B cell (primary cell): Measurements from ENCODE around the gene HMSD. TPM values are rescaled to one million over a fixed set of nuclear protein-coding genes. Genes with fewer than 3 reads are reported as not detected.

Experiments
- ATAC-seq: fragments of 200-7000 bp; cut with Tn5 transposase; one replicate; pipeline ENCODE4 v1.10.0; 2021; ENCODE audit warnings: low read depth, mild to moderate bottlenecking, moderate number of reproducible peaks, moderate library complexity
- CTCF ChIA-PET: fragments of 350-600 bp; sonication (Branson Sonifier 250); formaldehyde crosslinking; loops from one replicate; lab custom pipeline; 2021; ENCODE audit warnings: antibody characterized with exemption, inconsistent platforms; lab: Charles Lee
- POLR2A ChIA-PET: fragments of 350-600 bp; sonication (Branson Sonifier 250); formaldehyde crosslinking; loops from one replicate; lab custom pipeline; 2021; ENCODE audit warnings: antibody characterized with exemption; lab: Charles Lee
- DNase-seq: peaks from one replicate; pipeline ENCODE4 v3.0.0; 2013
- H2AFZ ChIP-seq: 2 replicates; pipeline ENCODE4 v1.6.1; 2012; ENCODE audit warnings: mild to moderate bottlenecking, low read depth, low read length; ENCODE audit not compliant: insufficient read depth, poor library complexity, severe bottlenecking
- H3K27ac ChIP-seq, 2 donors: 1 replicate in 1 of 2; 2 replicates in 1 of 2; pipeline ENCODE4 v1.5.1; 2012 to 2013; ENCODE audit warnings: low read length in 2 of 2, mild to moderate bottlenecking in 2 of 2, moderate library complexity in 1 of 2
- H3K27me3 ChIP-seq, 4 experiments: fragments of 200-600 bp in 1 of 4; sonication (generic) in 1 of 4; replicated peaks in 1 of 4; 1 replicate in 2 of 4; 2 replicates in 2 of 4; pipeline versions ENCODE4 v1.6.1 to v1.7.0; 2013 to 2016; ENCODE audit warnings: low read length in 3 of 4, mild to moderate bottlenecking in 2 of 4, mixed read lengths in 1 of 4, moderate library complexity in 1 of 4; ENCODE audit not compliant: insufficient read depth in 4 of 4, control insufficient read depth in 3 of 4; ENCODE audit errors: control extremely low read depth in 1 of 4
- H3K36me3 ChIP-seq, 2 experiments: replicated peaks in 1 of 2; 1 replicate in 1 of 2; 2 replicates in 1 of 2; pipeline versions ENCODE4 v1.6.1 to v1.7.1; 2013; ENCODE audit warnings: low read length in 1 of 2; ENCODE audit not compliant: insufficient read depth in 2 of 2, control insufficient read depth in 1 of 2; ENCODE audit errors: control extremely low read depth in 1 of 2, extremely low read depth in 1 of 2
- H3K4me1 ChIP-seq, 2 donors: fragments of 200-600 bp in 1 of 2; sonication (generic) in 1 of 2; 1 replicate in 1 of 2; 2 replicates in 1 of 2; pipeline versions ENCODE4 v1.5.1 to v1.6.1; 2013 to 2017; ENCODE audit warnings: low read length in 2 of 2; ENCODE audit not compliant: control insufficient read depth in 2 of 2, insufficient read depth in 2 of 2
- H3K4me2 ChIP-seq: replicated peaks from 2 replicates; pipeline ENCODE3; 2012; ENCODE audit warnings: mild to moderate bottlenecking, low read depth, low read length; ENCODE audit not compliant: poor library complexity, severe bottlenecking
- H3K4me3 ChIP-seq, 5 experiments: fragments of 200-600 bp in 1 of 5; sonication (generic) in 1 of 5; 1 replicate in 3 of 5; 2 replicates in 2 of 5; pipeline versions ENCODE4 v1.5.1 to v1.7.0; 2011 to 2016; ENCODE audit warnings: low read length in 4 of 5, mild to moderate bottlenecking in 4 of 5, low read depth in 2 of 5, control low read depth in 1 of 5, moderate library complexity in 1 of 5; ENCODE audit not compliant: insufficient read depth in 1 of 5; ENCODE audit errors: control extremely low read depth in 1 of 5, extremely low read depth in 1 of 5
- H3K79me2 ChIP-seq: fragments of 200-600 bp; sonication (generic); one replicate; pipeline ENCODE4 v1.6.0; 2016; ENCODE audit warnings: low read length; ENCODE audit not compliant: control insufficient read depth, insufficient read depth
- H3K9ac ChIP-seq: fragments of 200-600 bp; sonication (generic); 2 replicates; pipeline ENCODE4 v1.6.1; 2017; ENCODE audit warnings: mild to moderate bottlenecking, low read length, moderate library complexity
- H3K9me3 ChIP-seq, 3 donors: one replicate each; pipeline versions ENCODE4 v1.6.1 to v1.7.1; 2013; ENCODE audit warnings: low read length in 2 of 3; ENCODE audit not compliant: control insufficient read depth in 2 of 3, insufficient read depth in 1 of 3; ENCODE audit errors: control extremely low read depth in 1 of 3
- H4K20me1 ChIP-seq: 2 replicates; pipeline ENCODE4 v1.6.0; 2012; ENCODE audit warnings: mild to moderate bottlenecking, low read length; ENCODE audit not compliant: insufficient read depth, control insufficient read depth, poor library complexity, severe bottlenecking
- H3K27ac Mint-ChIP-seq: one replicate; pipeline ENCODE4 v1.8.0; 2021; ENCODE audit warnings: mixed read lengths
- H3K27me3 Mint-ChIP-seq: one replicate; pipeline ENCODE4 v1.8.0; 2021; ENCODE audit warnings: mixed read lengths
- H3K4me1 Mint-ChIP-seq: one replicate; pipeline ENCODE4 v1.8.0; 2021; ENCODE audit warnings: mixed read lengths
- H3K4me3 Mint-ChIP-seq: one replicate; pipeline ENCODE4 v1.8.0; 2021; ENCODE audit warnings: mixed read lengths
- H3K9me3 Mint-ChIP-seq: one replicate; pipeline ENCODE4 v1.8.0; 2022; ENCODE audit warnings: mixed read lengths; ENCODE audit not compliant: insufficient read depth
- EZH2 ChIP-seq: IDR thresholded peaks from 2 replicates; pipeline ENCODE4 v1.6.1; 2012; ENCODE audit warnings: borderline replicate concordance, low read depth, mild to moderate bottlenecking, moderate library complexity, low read length; ENCODE audit not compliant: insufficient read depth, poor library complexity, severe bottlenecking
- WGBS: methylation state at CpG from one replicate; pipeline ENCODE4 v1.1.5; 2013; ENCODE audit warnings: missing lambda C conversion rate; ENCODE audit not compliant: insufficient coverage; 5-methylcytosine and 5-hydroxymethylcytosine counted together
- intact Hi-C: fragments of 100-400 bp; cut with micrococcal nuclease; formaldehyde crosslinking; loops from one replicate; pipeline ENCODE4 v1.10.0; 2022
- polyA plus RNA-seq: library from polyadenylated mRNA; depleted of rRNA; stranded (reverse); fragments of >200 nt; gene quantifications from 2 replicates; pipeline ENCODE4 v1.2.3, GENCODE V29; 2012
- total RNA-seq, 2 donors: library from RNA; stranded (reverse); fragments of 120-200 nt in 1 of 2; gene quantifications; 1 replicate in 1 of 2; 2 replicates in 1 of 2; pipeline versions ENCODE4 v1.2.3 to v1.2.4, GENCODE V29; 2013 to 2022
- TF ChIP-seq, protein P1 (sequence below): fragments of 200-600 bp; IDR thresholded peaks from one replicate; pipeline ENCODE4 v1.8.0; 2022; ENCODE audit warnings: antibody characterized with exemption, mild to moderate bottlenecking

Gene HMSD
- total and polyA plus RNA-seq, 2 donors (not counting 1 experiment from before 2014, with no cell fraction given), result 0.04 TPM; not detected in 1

DNA sequence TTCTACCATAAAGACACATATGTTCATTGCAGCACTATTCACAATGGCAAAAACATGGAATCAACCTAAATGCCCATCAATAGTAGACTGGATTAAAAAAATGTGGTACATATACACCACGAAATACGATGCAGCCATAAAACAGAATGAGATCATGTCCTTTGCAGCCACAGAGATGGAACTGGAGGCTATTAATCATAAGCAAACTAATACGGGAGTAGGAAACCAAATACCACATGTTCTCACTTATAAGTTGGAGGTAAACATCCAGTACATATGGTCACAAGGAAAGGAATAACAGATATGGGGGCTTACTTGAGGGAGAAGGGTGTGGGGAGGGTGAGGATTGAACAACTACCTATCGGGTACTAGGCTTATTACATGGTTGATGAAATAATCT lies 7.7 kb downstream of the HMSD start:
- Histone ChIP-seq H3K4me3 (no peak overlapping the region), H3K9me3 (no peaks in the 10 kb centered on the region), H3K9ac (no peak overlapping the region), H3K36me3 (no peaks in the 10 kb centered on the region), H4K20me1 (no peaks in the 10 kb centered on the region), H3K27me3 (no peaks in the 10 kb centered on the region), H2AFZ (no peak overlapping the region), H3K27ac (no peak overlapping the region), H3K4me2 (no peak overlapping the region), H3K79me2 (no peaks in the 10 kb centered on the region), H3K4me1 (no peaks in the 10 kb centered on the region)
- ATAC-seq, result no peak
- H3K4me3 Mint-ChIP-seq, result no peak overlapping the region
- POLR2A ChIA-PET, result no interaction called here
- H3K9me3 Mint-ChIP-seq, result no peaks in the 10 kb centered on the region
- H3K27ac Mint-ChIP-seq, result no peak overlapping the region
- TF ChIP-seq EZH2, result no peak
- TF ChIP-seq, protein P1, sequence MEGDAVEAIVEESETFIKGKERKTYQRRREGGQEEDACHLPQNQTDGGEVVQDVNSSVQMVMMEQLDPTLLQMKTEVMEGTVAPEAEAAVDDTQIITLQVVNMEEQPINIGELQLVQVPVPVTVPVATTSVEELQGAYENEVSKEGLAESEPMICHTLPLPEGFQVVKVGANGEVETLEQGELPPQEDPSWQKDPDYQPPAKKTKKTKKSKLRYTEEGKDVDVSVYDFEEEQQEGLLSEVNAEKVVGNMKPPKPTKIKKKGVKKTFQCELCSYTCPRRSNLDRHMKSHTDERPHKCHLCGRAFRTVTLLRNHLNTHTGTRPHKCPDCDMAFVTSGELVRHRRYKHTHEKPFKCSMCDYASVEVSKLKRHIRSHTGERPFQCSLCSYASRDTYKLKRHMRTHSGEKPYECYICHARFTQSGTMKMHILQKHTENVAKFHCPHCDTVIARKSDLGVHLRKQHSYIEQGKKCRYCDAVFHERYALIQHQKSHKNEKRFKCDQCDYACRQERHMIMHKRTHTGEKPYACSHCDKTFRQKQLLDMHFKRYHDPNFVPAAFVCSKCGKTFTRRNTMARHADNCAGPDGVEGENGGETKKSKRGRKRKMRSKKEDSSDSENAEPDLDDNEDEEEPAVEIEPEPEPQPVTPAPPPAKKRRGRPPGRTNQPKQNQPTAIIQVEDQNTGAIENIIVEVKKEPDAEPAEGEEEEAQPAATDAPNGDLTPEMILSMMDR, result no peak
- WGBS, result no CpG with 5 or more reads among the region's 4 CpGs
- no peak for DNase-seq
- H3K27me3 Mint-ChIP-seq, result peaks cover 10% of the 10 kb centered on the region
- CTCF ChIA-PET, result no interaction called here
- no peaks in the 10 kb centered on the region for H3K4me1 Mint-ChIP-seq
- intact Hi-C loops, result no loop called here

DNA sequence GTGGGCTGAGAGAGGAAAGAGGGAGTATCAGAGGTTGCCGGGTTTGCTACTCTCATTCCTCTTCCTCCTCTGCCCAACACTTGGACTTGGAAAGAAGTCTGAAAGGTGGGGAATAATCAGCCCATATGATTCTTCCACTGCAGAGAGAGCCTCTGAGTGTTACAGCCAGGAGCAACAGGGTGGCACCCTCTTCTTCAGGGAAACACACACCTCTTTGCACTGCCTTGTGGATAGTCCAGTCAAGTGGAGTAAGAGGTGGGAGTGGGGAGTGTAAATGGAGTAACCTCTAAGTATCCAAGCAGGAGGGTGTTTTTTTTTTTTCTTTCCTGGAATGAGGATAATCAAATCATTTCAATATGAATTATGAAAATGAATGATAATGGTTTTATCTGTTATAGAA lies 11.8 kb downstream of the HMSD start:
- intact Hi-C loops, result no loop called here
- Histone ChIP-seq H3K27me3 (no peaks in the 10 kb centered on the region), H3K4me3 (no peak overlapping the region), H3K4me2 (no peak overlapping the region), H3K9me3 (no peaks in the 10 kb centered on the region), H3K27ac (no peak overlapping the region), H3K4me1 (no peaks in the 10 kb centered on the region), H3K79me2 (no peaks in the 10 kb centered on the region), H2AFZ (no peak overlapping the region), H3K36me3 (no peaks in the 10 kb centered on the region), H4K20me1 (no peaks in the 10 kb centered on the region), H3K9ac (no peak overlapping the region)
- no peak for TF ChIP-seq EZH2
- TF ChIP-seq, protein P1, result no peak
- Mint-ChIP-seq H3K27me3 (peaks cover 4% of the 10 kb centered on the region), H3K4me1 (no peaks in the 10 kb centered on the region), H3K4me3 (no peak overlapping the region), H3K9me3 (no peaks in the 10 kb centered on the region), H3K27ac (no peak overlapping the region)
- ATAC-seq (no peak), DNase-seq (no peak)
- WGBS, result no CpG with 5 or more reads among the region's 1 CpG
- ChIA-PET POLR2A (interaction anchor here (0.6 kb wide), 1 partner anchor 24 kb away, joined by 3 read pairs; no protein-coding TSS in a partner anchor), CTCF (interaction anchor here (0.9 to 2.3 kb wide), 6 partner anchors 10 to 33 kb away, joined by 3 to 6 read pairs (median 4); no protein-coding TSS in a partner anchor)
